GM18505 (cell line): ENCODE measurements around the gene CTTNBP2NL.

Experiments used
- ATAC-seq: cut with Tn5 transposase; IDR thresholded peaks from one replicate; pipeline ENCODE4 v1.9.1; 2021; ENCODE audit not compliant: unreplicated experiment
- POLR2A ChIP-seq: IDR thresholded peaks from 4 replicates; pipeline ENCODE4 v1.6.1; 2011; ENCODE audit warnings: borderline replicate concordance; ENCODE audit not compliant: insufficient read depth, insufficient read length; ENCODE audit errors: extremely low read depth

Gene CTTNBP2NL

DNA sequence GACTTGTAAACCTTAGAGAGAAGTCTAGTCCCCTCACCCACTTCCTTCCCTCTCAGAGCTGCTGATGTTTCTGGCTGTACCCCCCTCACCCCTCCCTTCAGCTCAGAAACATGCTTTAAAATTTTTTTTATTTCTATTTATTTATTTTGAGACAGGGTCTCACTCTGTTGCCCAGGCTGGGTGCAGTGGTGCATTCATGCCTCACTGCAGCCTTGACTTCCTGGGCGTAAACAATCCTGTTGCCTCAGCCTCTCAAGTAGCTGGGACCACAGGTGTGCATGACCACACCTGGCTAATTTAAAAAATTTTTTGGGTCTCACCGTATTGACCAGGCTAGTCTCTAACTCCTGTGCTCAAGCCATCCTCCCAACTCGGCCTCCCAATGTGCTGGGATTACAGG is 109.9 kb downstream of the CTTNBP2NL start:
- no peak for TF ChIP-seq POLR2A
- ATAC-seq = no peak

DNA sequence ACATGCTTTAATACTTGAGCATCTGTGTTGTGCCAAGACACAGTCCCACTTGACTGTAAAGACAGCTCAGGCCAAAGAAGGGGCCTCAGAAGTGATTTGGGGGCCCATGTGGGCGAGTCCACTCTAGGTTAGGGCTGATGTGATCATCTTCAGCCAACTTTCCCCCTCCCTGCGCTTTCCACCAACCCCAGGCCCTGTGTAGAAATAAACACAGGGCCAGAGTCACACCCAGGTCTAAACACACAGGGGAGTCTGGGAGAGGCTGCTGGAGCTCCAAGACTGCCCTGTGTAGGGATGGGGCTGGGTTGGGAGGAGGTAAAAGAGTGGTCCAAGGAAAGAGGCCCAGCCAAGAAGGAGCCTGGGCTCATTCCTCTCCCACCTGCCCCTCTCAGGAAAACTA is 110.3 kb downstream of the CTTNBP2NL start:
- no peak for TF ChIP-seq POLR2A
- no peak for ATAC-seq

DNA sequence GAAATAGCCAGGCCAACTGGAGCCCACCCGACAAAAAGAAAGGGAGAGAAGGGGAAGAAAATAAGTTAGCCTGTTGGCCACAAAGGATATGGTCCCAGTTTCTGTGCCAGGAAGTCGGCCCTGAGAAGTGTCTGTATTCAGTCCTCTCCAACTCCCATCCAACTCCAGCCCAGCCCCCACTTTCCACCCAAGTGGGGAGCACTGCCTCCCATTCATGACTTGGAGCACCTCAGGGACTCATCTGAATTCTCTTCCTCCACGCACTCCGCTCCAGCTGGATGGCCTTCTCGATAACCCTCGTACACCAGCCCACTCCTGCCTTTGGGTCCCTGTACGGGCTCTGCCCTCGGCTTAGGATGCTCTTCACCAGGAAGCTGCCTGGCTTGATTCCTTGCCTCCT is 110.7 kb downstream of the CTTNBP2NL start:
- no peak for ATAC-seq
- TF ChIP-seq POLR2A = no peak

DNA sequence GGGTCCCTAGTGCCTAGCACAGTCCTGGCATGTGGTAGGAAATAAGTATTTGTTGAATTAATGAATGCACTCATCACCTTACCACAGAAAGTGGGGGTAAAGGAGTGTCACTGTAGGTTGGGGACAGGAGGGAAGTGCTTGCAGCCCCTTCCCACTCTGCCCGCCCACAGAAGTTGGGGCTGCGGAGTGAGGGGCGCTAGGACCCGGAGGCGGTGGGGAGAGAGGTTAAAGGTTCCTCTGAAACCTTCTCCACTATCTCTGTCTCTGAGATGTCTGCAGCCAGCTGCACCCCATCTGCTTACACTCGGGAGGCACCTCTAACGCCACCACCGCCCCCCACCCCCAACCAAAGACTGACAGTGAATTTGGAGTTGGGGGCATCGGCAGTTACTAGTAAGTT is 111.3 kb downstream of the CTTNBP2NL start:
- no peak for ATAC-seq
- no peak for TF ChIP-seq POLR2A

DNA sequence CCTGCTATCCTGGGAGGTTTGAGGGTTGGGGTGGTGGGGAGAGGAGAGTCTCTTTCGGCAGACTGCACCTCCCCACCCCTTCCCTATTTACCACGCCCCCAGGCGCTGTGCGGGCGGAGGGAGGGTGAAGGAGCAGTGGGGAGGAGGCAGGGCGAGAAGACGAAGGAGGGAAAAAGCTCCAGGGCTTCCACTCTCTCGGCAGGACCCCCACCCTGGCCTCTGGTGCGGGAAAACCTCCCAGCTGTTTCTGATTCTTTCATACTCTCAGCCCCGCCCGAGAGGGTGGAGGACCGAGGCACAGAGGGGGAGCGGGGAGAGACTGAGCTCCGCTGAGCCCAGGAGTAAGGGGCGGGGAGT is 111.9 kb downstream of the CTTNBP2NL start:
- no peak for TF ChIP-seq POLR2A
- no peak for ATAC-seq

DNA sequence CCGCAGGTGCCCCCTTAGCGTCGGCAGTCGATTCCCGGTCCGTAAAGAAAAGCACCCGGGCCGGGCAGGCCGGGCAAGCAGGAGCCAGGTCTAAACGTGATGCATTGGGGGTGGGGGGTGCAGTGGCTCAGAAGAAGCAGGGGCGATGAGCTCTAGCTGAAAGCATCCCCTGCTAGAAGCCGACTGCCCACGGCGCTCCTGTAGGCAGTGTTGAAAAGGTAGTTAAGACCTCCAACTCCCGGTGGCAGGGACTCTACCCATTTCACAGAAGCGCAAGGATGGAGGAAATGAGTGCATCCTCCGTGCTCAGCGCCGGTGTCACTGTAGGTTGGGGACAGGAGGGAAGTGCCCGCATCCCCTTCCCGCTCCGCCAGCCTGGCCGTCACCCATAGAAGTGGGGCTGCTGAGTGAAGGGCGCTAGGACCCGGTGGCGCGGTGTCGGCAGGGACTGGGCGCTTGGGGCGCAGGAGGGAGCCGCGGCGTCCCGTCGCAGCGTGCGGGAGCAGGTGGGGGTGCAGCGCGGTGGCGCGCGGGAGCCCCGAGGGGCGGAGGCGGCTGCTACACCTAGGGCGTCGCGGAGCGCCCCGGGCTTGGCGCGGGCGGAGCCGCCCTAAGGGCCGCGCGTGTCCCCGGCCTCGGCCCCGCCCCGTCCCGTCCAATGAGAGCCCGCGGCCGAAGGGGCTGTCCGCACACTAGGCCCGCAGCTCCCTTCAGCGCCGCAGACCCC is 112.4 kb downstream of the CTTNBP2NL start, which contains the start of gene WNT2B:
TSS of gene WNT2B (plus strand) at position 688 of the 727 bp plus-strand sequence. CDS start 298 bp downstream, outside the sequence.
- no peak for ATAC-seq
- no peak for TF ChIP-seq POLR2A

DNA sequence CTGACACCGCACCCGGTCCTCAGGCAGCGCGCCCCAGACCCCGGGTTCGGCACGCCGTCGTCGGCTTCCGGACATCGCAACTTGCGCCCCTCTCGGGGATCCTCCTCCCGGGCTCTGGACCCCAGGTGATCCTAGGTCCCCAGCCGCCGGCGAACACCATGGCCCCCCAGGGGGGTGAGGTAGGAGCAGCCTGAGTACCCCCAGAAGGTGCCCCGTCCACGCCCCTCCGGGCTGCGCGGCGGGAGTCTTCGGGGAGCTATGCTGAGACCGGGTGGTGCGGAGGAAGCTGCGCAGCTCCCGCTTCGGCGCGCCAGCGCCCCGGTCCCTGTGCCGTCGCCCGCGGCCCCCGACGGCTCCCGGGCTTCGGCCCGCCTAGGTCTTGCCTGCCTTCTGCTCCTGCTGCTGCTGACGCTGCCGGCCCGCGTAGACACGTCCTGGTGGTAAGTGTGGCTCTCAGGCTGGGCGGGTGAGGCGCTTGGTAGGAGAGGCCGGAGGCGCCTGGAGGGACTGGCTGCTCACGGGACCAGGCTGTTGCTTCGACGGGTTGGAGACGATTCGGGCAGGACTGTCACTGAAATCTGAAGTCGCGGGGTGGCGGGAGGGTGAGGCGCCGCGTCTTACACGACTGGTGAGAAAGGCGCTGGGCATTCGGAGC is 113.1 kb downstream of the CTTNBP2NL start:
- no peak for TF ChIP-seq POLR2A
- ATAC-seq = no peak

DNA sequence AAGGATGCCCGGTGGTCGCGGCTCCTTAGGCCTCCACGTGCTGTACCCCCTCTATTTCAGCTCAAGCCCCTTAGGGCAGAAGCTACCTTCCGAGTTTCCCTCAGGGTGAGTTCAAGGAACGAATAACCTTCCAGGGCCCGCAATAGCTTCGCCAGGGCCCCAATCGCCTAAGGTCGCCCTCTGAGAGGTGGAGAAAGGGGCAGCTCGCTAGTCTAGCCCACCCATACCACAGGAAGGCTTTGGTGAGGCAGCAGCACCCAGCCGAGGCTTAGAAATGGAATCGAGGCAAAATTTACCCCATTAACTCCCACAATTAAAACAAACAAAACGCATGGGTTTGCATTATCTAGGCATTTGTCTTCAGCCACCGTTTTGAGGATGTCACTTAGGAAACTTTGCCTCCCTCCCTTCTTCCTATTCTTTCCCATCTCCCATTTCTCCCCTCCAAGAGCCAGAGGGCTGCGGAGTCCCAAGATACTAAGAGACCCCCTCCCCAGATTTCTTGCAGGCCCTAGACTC is 113.7 kb downstream of the CTTNBP2NL start:
- no peak for TF ChIP-seq POLR2A
- ATAC-seq = no peak

DNA sequence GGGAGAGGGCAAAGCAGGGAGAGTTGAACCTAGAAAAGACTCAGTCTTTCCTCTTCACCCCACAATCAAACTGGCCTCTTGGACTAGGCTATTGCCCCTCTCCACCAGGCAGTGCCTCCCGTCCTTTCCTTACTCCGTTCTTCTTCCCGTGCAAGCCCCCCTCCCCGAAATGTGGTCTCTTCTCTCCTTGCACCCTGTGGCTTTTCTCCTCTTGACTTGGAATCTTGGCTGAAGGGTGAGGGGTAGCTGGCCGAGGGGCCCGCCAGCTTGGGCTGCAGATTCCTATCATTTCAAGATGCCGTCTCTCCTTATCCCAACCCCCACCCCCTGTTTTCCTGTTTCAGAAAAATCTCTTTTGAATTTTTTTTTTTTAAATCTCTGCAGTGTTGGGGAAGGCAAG is 114.3 kb downstream of the CTTNBP2NL start:
- ATAC-seq = no peak
- no peak for TF ChIP-seq POLR2A
